Osteocyte (in vitro differentiated cells): Measurements from ENCODE around the gene AATK. TPM values are rescaled to one million over a fixed set of nuclear protein-coding genes. Genes with fewer than 3 reads are reported as not detected.

Experiments used
- DNase-seq: peaks from one replicate; pipeline ENCODE4 v3.0.0; 2021; ENCODE audit warnings: mixed read lengths; ENCODE audit not compliant: unreplicated experiment; ENCODE audit errors: extremely low spot score
- H3K27ac Mint-ChIP-seq: one replicate; pipeline ENCODE4 v1.8.0; 2021; ENCODE audit warnings: mild to moderate bottlenecking, mixed read lengths; ENCODE audit not compliant: unreplicated experiment
- H3K27me3 Mint-ChIP-seq: one replicate; pipeline ENCODE4 v1.8.0; 2021; ENCODE audit warnings: mixed read lengths; ENCODE audit not compliant: unreplicated experiment
- H3K36me3 Mint-ChIP-seq: one replicate; pipeline ENCODE4 v1.8.0; 2021; ENCODE audit warnings: mixed read lengths; ENCODE audit not compliant: unreplicated experiment
- H3K4me1 Mint-ChIP-seq: one replicate; pipeline ENCODE4 v1.8.0; 2021; ENCODE audit warnings: mixed read lengths; ENCODE audit not compliant: unreplicated experiment
- H3K4me3 Mint-ChIP-seq: one replicate; pipeline ENCODE4 v1.8.0; 2021; ENCODE audit warnings: mild to moderate bottlenecking, moderate library complexity, mixed read lengths; ENCODE audit not compliant: unreplicated experiment
- H3K9me3 Mint-ChIP-seq: one replicate; pipeline ENCODE4 v1.8.0; 2021; ENCODE audit warnings: mixed read lengths; ENCODE audit not compliant: unreplicated experiment
- total RNA-seq: library from RNA; stranded (reverse); gene quantifications from 2 replicates; pipeline ENCODE4 v1.2.1, GENCODE V29; 2021
- TF ChIP-seq, protein P1 (sequence below): fragments of 200-600 bp; sonication (generic); IDR thresholded peaks from 2 replicates; pipeline ENCODE4 v1.5.0; 2021; ENCODE audit warnings: antibody characterized with exemption, mild to moderate bottlenecking, moderate library complexity

AATK gene
- total RNA-seq, 1 donor from 2014 or later = not detected

DNA sequence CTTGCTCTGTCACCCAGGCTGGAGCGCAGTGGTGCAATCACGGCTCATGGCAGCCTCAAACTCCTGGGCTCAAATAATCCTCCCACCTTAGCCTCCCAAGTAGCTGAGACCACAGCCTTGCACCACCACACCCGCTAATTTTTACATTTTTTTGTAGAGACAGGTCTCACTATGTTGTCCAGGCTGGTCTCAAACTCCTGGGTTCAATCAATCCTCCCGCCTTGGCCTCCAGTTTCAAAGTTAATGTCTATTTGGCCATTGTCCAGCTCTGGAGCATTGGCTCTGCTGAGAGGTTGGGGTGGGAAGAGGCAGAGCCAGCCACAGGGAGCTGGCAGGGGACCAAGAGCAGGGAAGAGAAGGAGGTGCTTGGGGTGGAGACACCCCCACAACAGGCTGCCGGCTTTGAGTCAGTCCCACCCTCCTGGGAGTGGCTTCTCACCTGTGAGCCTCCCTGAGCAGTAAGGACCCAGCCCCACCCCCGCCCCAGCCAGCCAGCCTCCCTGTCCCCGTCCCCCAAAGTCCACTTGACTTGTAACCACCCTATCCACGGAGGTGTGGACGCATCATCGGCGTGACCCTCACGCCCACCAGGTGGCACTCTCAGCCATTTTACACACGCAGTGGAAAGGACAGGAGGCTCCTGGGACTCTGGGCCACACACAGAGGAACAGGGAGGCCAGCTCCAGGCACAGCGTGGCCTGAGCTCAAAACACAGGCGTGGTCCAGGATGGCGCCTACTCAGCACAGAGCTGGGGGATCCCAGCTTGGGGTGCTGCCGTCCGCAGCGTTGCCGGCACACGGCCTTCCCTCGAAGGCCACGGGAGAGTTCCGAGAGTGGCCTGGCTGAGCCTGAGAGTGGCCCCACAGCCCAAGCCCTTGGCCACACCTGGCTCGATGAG is 23.5 kb downstream of the AATK start:
- no peak for DNase-seq
- no peaks in the 10 kb centered on the region for H3K9me3 Mint-ChIP-seq
- H3K4me3 Mint-ChIP-seq = no peak overlapping the region
- TF ChIP-seq, protein P1, sequence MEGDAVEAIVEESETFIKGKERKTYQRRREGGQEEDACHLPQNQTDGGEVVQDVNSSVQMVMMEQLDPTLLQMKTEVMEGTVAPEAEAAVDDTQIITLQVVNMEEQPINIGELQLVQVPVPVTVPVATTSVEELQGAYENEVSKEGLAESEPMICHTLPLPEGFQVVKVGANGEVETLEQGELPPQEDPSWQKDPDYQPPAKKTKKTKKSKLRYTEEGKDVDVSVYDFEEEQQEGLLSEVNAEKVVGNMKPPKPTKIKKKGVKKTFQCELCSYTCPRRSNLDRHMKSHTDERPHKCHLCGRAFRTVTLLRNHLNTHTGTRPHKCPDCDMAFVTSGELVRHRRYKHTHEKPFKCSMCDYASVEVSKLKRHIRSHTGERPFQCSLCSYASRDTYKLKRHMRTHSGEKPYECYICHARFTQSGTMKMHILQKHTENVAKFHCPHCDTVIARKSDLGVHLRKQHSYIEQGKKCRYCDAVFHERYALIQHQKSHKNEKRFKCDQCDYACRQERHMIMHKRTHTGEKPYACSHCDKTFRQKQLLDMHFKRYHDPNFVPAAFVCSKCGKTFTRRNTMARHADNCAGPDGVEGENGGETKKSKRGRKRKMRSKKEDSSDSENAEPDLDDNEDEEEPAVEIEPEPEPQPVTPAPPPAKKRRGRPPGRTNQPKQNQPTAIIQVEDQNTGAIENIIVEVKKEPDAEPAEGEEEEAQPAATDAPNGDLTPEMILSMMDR = peak; percentile 70
- peaks cover 3% of the 10 kb centered on the region for H3K4me1 Mint-ChIP-seq
- H3K36me3 Mint-ChIP-seq = no peaks in the 10 kb centered on the region
- H3K27ac Mint-ChIP-seq = no peak overlapping the region
- no peaks in the 10 kb centered on the region for H3K27me3 Mint-ChIP-seq

GRCh38 chr17:81140695-81141094 is 25.3 kb downstream of the AATK start:
- TF ChIP-seq, protein P1 = no peak
- Mint-ChIP-seq H3K9me3 (no peaks in the 10 kb centered on the region), H3K4me3 (no peak overlapping the region), H3K4me1 (peaks cover 3% of the 10 kb centered on the region), H3K36me3 (no peaks in the 10 kb centered on the region), H3K27me3 (no peaks in the 10 kb centered on the region), H3K27ac (no peak overlapping the region)
- no peak for DNase-seq

DNA sequence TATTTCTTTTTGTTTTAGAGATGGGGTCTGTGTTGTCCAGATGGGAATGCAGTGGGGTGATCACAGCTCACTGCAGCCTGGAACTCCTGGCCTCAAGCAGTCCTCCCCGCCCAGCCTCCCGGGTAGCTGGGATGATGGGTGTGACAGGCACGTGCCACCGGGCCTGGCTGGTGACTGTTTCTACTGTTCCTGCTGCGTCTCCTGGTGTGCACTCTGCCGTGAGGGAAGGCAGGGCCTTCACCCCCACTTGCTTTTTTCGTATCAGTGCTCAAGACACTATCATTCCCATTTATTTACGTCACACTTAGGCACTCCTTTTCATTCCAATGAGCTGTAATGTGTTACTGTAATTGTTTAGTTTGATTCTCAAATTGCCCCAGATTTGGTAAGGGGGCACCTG is 26.0 kb downstream of the AATK start:
- Mint-ChIP-seq H3K27me3 (no peaks in the 10 kb centered on the region), H3K36me3 (no peaks in the 10 kb centered on the region), H3K4me1 (peaks cover 3% of the 10 kb centered on the region), H3K9me3 (no peaks in the 10 kb centered on the region), H3K4me3 (no peak overlapping the region), H3K27ac (no peak overlapping the region)
- DNase-seq = no peak
- TF ChIP-seq, protein P1 = no peak

DNA sequence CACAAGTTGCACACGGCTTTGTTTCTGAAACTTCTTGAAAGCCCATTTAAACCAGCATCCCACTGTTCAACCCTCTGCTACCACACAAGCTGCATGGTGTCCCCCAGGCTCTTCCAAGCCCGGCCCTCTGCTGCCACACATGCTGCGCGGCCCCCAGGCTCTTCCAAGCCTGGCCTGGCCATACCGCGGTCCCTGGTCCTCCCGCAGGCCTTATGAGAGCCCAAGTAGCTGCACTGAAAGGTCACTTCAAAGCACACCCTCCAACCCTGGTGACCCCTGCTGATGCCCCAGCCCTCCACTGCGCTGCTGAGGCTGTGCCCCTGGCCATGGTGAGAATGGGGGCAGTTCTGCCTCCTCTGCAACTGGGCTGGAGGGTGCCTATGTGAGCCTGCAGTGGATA is 26.6 kb downstream of the AATK start:
- no peaks in the 10 kb centered on the region for H3K36me3 Mint-ChIP-seq
- TF ChIP-seq, protein P1 = no peak
- no peak for DNase-seq
- peaks cover 3% of the 10 kb centered on the region for H3K4me1 Mint-ChIP-seq
- H3K4me3 Mint-ChIP-seq = no peak overlapping the region
- H3K9me3 Mint-ChIP-seq = no peaks in the 10 kb centered on the region
- no peak overlapping the region for H3K27ac Mint-ChIP-seq
- no peaks in the 10 kb centered on the region for H3K27me3 Mint-ChIP-seq

DNA sequence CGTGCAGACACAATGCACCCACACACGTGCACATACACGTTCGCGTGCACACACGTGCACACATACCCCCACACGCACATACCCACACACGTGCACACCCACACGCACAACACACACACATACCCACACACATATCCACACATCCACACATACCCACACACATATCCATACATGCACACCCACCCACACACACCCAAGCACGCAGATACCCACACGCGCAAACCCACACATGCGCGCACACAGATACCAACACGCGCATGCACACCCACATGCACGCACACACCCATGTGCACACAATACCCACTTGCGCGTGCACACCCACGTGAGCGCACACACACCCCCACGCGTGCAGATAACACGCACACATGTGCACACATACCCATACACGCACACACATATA is 27.5 kb downstream of the AATK start:
- Mint-ChIP-seq H3K4me3 (no peak overlapping the region), H3K27ac (no peak overlapping the region), H3K4me1 (peaks cover 3% of the 10 kb centered on the region), H3K27me3 (no peaks in the 10 kb centered on the region), H3K36me3 (no peaks in the 10 kb centered on the region), H3K9me3 (no peaks in the 10 kb centered on the region)
- DNase-seq = no peak
- TF ChIP-seq, protein P1 = no peak
